Activated CD4-positive, alpha-beta T cell treated with anti-CD3 and anti-CD28 coated beads for 48 hours (primary cell): Measurements from ENCODE around the gene MPEG1.

ENCODE experiments used
- DNase-seq: peaks from one replicate; pipeline ENCODE4 v3.0.0-alpha.2; 2020

Gene MPEG1

DNA sequence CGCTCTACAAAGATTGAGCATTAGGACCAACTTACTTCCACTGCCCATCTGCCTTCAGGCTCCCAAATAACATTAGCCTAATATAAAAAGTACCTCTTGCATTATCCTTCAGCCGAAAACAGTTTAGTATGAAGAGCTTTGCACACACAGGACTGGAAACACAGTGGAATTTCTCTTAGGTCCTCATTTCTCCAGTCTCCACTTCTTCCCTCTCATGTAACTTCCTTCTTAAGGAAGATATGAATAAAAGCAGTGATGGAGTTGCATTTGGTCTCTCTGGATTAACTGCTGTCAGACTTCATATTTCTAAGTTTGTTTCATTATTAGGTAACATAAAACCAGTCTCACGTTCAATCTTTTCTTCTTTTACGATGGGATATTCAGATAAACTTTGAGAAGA is 5.6 kb upstream of the MPEG1 start:
- no peak for DNase-seq

DNA sequence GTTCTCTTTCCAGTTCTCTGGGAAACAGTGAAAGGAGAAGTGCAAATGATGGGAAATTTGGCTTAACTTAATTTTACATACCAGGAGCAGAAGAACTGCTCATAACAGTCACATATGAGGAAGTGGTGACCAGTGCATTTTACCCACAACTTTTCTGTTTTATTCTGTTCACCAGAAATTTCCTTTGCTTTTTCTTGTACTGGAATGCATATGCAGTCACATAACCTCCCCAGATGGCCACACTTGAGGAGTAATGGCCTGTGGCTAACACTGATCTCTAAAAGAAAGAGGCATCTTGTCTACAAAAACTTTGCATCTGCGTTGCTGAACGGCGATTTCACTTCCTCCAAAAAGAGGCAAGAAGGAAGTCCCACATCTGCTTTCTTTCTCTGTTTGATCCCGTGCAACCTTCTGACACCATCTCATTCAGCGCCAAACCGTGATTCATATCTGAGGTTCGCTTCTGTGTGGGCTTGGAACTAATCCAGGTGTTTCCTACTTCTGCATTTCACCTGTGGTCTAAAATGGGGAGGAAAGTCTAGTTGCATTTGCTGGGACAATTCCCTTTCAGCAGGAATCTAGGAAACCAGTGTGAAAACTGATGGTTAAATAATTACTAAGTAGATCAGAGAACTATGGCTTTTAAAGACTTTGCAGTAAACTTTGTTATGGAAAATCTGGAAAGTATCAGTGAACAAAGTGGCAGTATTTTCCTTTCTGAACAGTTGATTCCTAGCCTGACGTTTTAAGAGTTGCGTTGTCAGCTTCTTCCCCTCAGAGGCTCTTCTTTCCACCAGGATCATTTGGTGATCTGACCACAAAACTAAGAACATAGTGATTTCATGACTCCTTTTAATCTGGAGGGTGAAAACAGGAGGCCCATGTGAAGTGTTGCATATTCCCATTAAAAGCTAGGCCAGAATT is 4.2 kb upstream of the MPEG1 start:
- peak; percentile 25 for DNase-seq

DNA sequence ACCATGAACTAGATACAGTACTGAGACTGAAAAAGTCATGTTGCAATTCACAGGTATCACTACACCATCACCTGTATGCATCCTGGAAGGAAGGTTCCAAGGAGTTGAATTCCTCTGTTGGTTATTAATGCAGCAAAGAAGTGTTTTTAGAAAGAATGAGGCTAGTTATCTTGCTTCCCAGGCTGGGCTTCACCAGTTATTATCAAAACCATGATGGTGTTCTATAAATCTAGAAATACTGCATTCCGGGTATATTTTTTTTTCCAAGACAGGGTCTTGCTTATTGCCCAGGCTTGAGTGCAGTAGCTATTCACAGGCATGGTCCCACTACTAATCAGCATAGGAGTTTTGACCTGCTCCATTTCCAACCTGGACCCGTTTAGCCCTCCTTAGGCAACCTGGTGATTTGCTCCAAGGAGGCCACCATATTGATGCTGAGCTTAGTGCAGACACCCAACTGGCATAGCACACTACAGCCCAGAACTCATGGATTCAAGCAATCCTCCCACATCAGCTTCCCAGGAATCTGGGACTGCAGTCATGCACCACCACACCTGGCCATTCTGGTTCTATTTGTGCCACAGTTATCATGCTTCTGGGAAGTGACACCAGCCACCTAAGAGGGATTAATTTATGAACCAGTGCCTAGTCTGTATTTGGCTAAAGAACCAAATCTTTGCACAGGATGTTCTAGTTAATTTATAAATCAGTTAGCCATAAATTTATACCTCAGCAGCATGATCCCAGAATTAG is 1.6 kb upstream of the MPEG1 start:
- no peak for DNase-seq

DNA sequence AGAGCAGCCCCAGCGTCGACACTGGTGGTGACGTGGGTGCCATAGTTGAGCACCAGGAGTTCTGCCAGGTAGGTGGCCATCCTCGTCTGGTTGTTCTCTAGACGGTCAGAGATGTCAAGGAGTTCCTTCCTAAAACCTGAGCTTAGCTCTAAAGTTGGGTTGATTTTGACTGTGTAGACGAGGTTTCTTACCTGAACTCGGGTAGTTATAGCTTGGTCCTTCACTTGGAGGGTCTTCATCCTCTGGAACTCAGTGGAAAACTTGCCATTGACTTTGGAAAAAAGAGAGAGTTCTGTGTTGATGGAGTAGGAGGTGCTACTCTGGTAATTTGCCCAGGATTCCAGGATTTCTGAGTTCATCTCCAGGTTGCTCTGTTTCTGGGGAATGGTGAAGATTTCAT is 505 bp downstream of the MPEG1 start:
- DNase-seq, result no peak

DNA sequence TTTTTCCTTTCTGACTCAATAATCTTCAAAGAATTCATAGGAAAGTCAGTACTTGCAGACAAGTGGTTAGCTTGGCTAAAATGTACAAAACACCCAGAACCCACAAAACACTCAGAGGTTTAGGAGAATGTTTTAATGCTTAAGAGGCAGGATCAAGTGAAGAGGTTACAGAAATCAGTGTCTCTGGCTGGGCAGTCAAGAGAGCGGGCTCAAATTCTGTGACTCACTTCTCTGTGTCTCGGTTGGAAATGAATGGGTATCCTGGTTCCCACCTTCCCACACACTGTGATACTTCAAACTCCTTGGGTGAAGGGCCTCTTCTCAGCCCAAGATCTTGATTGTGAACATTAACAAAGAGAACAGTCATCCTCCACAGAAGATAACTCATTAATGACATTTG is 3.8 kb downstream of the MPEG1 start:
- peak; percentile 37 for DNase-seq

- peak; percentile 58 for DNase-seq
These were observed 4.7 kb downstream of the MPEG1 start for GRCh38 chr11:59207988-59208451.

DNA sequence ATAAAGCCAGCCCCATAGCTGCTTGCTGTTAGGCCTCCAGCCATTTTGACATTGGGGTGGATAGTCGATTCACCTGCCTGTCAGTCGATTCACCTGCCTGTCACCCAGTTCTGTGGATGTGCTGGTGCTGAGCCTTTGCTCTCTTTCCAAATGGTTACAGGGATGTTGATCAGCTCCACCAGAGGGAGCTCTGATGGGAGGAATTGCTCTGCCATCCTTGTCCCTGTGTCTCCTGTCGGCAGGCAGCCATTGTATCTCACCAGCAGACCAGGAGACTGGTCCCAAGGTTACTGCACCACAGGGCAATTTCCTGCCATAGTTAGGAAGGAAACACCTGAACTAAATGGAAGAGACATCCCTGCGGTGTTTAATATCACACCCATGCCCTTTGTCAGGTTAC is 6.1 kb downstream of the MPEG1 start:
- DNase-seq, result peak; percentile 35

DNA sequence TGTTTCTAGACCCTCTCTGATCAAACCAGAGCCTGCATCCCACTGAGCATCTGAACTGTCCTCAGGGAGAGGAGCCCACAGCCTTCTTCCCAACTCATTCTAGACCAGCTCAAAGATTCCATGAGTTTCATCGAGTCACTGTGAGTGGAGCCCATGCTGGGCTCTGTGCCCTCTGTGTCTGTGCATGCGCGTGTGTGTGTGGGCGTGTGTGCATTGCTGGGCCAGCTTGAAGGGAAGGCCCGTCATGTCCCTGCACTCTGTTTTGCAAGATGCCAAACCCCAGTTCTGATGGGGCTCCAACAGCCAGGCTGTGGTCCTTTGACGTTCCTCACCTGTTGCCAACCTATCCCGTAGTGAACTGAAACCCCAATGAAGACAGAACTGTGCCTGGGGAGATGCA is 7.1 kb downstream of the MPEG1 start:
- DNase-seq, result no peak

- DNase-seq, result no peak
These were observed 8.0 kb downstream of the MPEG1 start for GRCh38 chr11:59204746-59205145.

- no peak for DNase-seq
These were observed 11.4 kb downstream of the MPEG1 start for GRCh38 chr11:59201353-59201752.

DNA sequence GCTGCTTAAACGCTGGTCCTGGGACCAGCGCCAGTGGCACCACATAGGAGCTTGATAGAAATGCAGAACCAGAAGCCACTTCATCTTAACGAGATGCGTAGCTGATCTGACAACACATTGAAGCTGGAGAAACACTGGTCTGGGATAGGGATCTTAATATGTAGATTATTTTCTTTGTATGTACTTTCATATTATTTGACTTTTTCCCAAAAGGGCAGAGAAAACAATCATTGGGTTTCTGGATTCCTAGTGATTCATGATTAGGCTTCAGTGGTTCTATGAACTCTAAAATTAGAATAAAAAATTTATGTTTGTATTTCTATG is 12.3 kb downstream of the MPEG1 start:
- DNase-seq, result no peak

GRCh38 chr11:59199546-59200422 is 12.9 kb downstream of the MPEG1 start:
- peak; percentile 40 for DNase-seq

GRCh38 chr11:59198726-59199125 is 14.0 kb downstream of the MPEG1 start:
- no peak for DNase-seq

- DNase-seq, result no peak
These were observed 14.7 kb downstream of the MPEG1 start for GRCh38 chr11:59197991-59198390.

GRCh38 chr11:59196777-59197176 is 15.9 kb downstream of the MPEG1 start:
- DNase-seq, result no peak

DNA sequence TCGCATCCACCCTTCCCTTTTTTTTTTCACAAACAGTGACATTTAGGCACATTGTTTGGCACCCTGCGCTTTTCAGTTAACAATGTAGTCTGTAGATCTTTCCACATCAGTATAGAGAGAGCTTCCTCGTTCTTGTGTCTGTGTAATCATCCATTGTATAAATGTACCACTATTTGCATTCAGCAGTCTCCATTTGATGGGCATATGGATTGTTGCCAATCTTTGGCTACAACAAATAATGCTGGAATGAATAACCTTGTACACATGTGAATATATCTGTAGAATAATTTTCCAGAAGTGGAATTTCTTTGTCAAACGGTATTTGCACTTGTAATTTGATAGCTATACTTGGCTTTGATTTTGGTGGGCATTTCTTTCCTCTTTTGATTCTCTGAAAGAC is 17.1 kb downstream of the MPEG1 start:
- DNase-seq, result no peak

- DNase-seq, result no peak
These were observed 19.1 kb downstream of the MPEG1 start for GRCh38 chr11:59193587-59194130.

- no peak for DNase-seq
These were observed 20.2 kb downstream of the MPEG1 start for GRCh38 chr11:59192446-59193020.

GRCh38 chr11:59191890-59192289 is 20.8 kb downstream of the MPEG1 start:
- DNase-seq, result no peak

- DNase-seq, result no peak
These were observed 21.6 kb downstream of the MPEG1 start for GRCh38 chr11:59191095-59191494.

GRCh38 chr11:59189986-59190385 is 22.7 kb downstream of the MPEG1 start:
- no peak for DNase-seq

DNA sequence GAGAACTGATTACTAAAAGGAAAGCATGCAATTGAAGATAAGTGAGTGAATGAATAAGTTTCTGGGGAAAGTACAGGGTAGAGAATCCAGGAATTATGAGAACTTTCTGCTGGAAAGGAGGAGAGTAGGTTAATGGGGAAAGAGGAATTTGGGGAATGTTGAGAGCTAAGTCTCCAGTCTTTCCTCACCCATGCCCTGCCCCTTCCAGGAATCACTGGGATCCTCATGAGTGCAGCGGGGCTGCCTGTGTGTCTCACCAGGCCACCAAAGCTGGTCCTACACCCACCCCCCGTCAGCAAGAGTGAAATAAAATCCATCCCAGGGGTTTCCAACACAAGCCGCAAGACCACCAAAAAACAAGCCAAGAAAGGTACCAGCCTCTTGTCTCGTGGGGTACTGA is 23.8 kb downstream of the MPEG1 start:
- DNase-seq, result no peak

- no peak for DNase-seq
These were observed 25.1 kb downstream of the MPEG1 start for GRCh38 chr11:59187587-59187986.
